AG04449 (cell line): ENCODE data around the gene PNISR.

Experiments used
- CTCF ChIA-PET: fragments of 350-600 bp; formaldehyde crosslinking; extraction: SDS; loops from one replicate; lab custom pipeline; 2021; ENCODE audit warnings: antibody characterized with exemption; lab: Yijun Ruan, JAX
- POLR2A ChIA-PET: fragments of 400-600, 350-600 bp; formaldehyde crosslinking; extraction: SDS; loops from one replicate; lab custom pipeline; 2020; ENCODE audit warnings: antibody characterized with exemption, inconsistent platforms; lab: Yijun Ruan, JAX
- DNase-seq: peaks from one replicate; pipeline ENCODE4 v3.0.0-alpha.2; 2010; ENCODE audit warnings: low read depth, low spot score
- H3K4me3 ChIP-seq: 2 replicates; pipeline ENCODE4 v1.5.1; 2011; ENCODE audit warnings: low read depth, mild to moderate bottlenecking, control low read depth, low read length
- CTCF ChIP-seq: IDR thresholded peaks from one replicate; pipeline ENCODE4 v1.5.1; 2011; ENCODE audit warnings: mild to moderate bottlenecking, moderate library complexity, low read length, control low read depth, inconsistent platforms; ENCODE audit not compliant: insufficient read depth; ENCODE audit errors: missing control alignments

PNISR gene

DNA sequence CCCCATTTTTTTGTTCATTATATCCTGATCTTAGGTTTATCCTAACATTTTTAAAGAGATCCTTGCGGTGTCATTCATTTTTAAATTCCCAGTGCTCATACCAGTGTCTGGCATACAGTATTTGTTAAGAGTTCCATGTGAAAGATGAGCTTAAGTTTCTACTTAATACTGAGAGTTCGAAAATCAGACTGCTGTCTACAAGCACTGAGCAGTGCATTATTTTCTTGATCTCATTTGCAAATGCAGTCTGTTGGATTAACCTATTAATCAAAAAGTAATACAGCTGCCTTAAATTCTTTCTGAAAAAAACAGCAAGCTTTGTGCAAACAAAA is 31.8 kb downstream of the PNISR start:
- ChIA-PET POLR2A (interaction anchor here (0.7 to 1.4 kb wide), 7 partner anchors 9 to 175 kb away, joined by 3 to 6 read pairs (median 4); partner anchors contain the start of genes CCNC and PNISR), CTCF (interaction anchor here (0.6 to 2.6 kb wide), 7 partner anchors 10 to 63 kb away, joined by 3 to 23 read pairs (median 3); no protein-coding TSS in a partner anchor)
- DNase-seq = no peak

DNA sequence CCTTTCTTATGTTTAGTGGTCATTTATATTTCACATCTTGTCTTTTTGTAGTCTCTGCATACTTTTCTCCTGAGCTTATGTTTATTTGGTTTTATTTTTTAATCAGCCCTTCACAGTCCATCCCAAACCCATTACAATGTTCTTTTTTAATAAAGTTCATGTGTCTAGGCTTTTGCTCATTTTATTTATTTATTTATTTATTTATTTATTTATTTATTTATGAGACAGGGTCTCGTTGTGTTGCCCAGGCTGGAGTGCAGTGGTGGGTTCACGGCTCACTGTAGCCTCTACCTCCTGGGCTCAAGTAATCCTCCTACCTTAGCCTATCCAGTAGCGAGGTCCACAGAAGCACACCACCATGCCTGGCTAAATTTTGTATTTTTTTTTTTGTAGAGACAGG is 34.2 kb downstream of the PNISR start:
- H3K4me3 ChIP-seq = no peak overlapping the region
- TF ChIP-seq CTCF = no peak
- CTCF ChIA-PET = no interaction called here
- POLR2A ChIA-PET = no interaction called here
- DNase-seq = no peak

More for the DNA sequence above, 31.8 kb downstream of the PNISR start:
- peak overlapping the region; percentile 87 for H3K4me3 ChIP-seq
- TF ChIP-seq CTCF = no peak

GRCh38 chr6:99384507-99384906 is 40.6 kb downstream of the PNISR start:
- POLR2A ChIA-PET = interaction anchor here (1.5 kb wide), 1 partner anchor 9 kb away, joined by 4 read pairs; no protein-coding TSS in a partner anchor
- no peak for TF ChIP-seq CTCF
- CTCF ChIA-PET = interaction anchor here (1.1 to 2.6 kb wide), 2 partner anchors 37 to 54 kb away, joined by 4 to 8 read pairs; no protein-coding TSS in a partner anchor
- no peak for DNase-seq
- no peak overlapping the region for H3K4me3 ChIP-seq

DNA sequence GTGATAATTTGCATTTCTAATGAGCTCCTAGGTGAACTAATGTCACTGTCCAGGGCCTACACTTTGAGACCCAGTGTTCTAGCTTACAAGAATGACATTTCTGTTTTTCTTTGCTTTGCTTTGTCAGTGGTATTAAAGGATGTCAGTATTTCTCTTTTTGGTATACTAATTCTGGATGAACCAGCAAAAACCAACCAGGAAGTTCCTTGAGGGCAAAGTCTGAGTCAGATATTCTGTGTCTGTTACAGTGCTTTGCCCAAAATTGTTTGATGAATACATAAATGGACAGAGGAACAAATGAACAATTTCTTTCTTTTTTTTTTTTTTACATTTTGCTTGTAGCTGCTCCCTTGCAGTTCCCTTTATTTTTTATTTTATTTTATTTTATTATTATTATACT is 46.5 kb downstream of the PNISR start:
- ChIA-PET CTCF (no interaction called here), POLR2A (no interaction called here)
- no peak overlapping the region for H3K4me3 ChIP-seq
- no peak for DNase-seq
- no peak for TF ChIP-seq CTCF

GRCh38 chr6:99369533-99369932 is 55.6 kb downstream of the PNISR start:
- H3K4me3 ChIP-seq = no peak overlapping the region
- ChIA-PET CTCF (interaction anchor here (0.8 to 2.5 kb wide), 2 partner anchors 31 to 39 kb away, joined by 3 to 8 read pairs; no protein-coding TSS in a partner anchor), POLR2A (no interaction called here)
- DNase-seq = no peak
- TF ChIP-seq CTCF = no peak

GRCh38 chr6:99366852-99367251 is 58.3 kb downstream of the PNISR start:
- CTCF ChIA-PET = interaction anchor here (1.9 kb wide), 1 partner anchor 37 kb away, joined by 7 read pairs; no protein-coding TSS in a partner anchor
- H3K4me3 ChIP-seq = no peak overlapping the region
- POLR2A ChIA-PET = no interaction called here
- no peak for DNase-seq
- TF ChIP-seq CTCF = no peak
